ENCODE data around the gene CMIP.
A peak's percentile ranks its signal among the peaks of the same experiment; 100 is the strongest.

CMIP gene

GRCh38 chr16:81481207-81481821 is 36.7 kb downstream of the CMIP start:
- peak overlapping the region; percentile 13; the same call in 1 of the 2 replicates for H3K4me3 ChIP-seq (ENCODE audit: low read depth, low read length)
- peak; percentile 14 for TF ChIP-seq CTCF (IDR thresholded peaks at IDR 0.05; ENCODE audit: low read depth, low read length, missing control alignments)
- peak; percentile 95 for DNase-seq (ENCODE audit: low read depth)

- H3K4me3 ChIP-seq (ENCODE audit: low read depth, low read length), result no peak overlapping the region
- no peak for DNase-seq (ENCODE audit: low read depth)
- no peak for TF ChIP-seq CTCF (IDR thresholded peaks at IDR 0.05; ENCODE audit: low read depth, low read length, missing control alignments)
These were observed 37.9 kb downstream of the CMIP start for GRCh38 chr16:81482329-81483063.

GRCh38 chr16:81483064-81483969 is 38.7 kb downstream of the CMIP start:
- no peak for DNase-seq (ENCODE audit: low read depth)
- no peak for TF ChIP-seq CTCF (IDR thresholded peaks at IDR 0.05; ENCODE audit: low read depth, low read length, missing control alignments)
- H3K4me3 ChIP-seq (ENCODE audit: low read depth, low read length), result no peak overlapping the region

GRCh38 chr16:81483970-81484595 is 39.5 kb downstream of the CMIP start:
- no peak for DNase-seq (ENCODE audit: low read depth)
- H3K4me3 ChIP-seq (ENCODE audit: low read depth, low read length), result no peak overlapping the region
- no peak for TF ChIP-seq CTCF (IDR thresholded peaks at IDR 0.05; ENCODE audit: low read depth, low read length, missing control alignments)

- no peak for DNase-seq (ENCODE audit: low read depth)
- no peak overlapping the region for H3K4me3 ChIP-seq (ENCODE audit: low read depth, low read length)
- TF ChIP-seq CTCF (IDR thresholded peaks at IDR 0.05; ENCODE audit: low read depth, low read length, missing control alignments), result no peak
These were observed 40.5 kb downstream of the CMIP start for GRCh38 chr16:81484908-81485624.

Data from GM12864 (cell line).